Effector memory CD4-positive, alpha-beta T cell (primary cell): ENCODE results near the gene SUSD4.

Experiments
- DNase-seq, 3 donors: peaks; one replicate each; pipeline ENCODE4 v3.0.0-alpha.2; 2020
- H3K27ac ChIP-seq: 2 replicates; pipeline ENCODE4 v1.7.0; 2013; ENCODE audit warnings: mild to moderate bottlenecking, low read length, moderate library complexity; ENCODE audit not compliant: insufficient read depth, poor library complexity, severe bottlenecking
- H3K27me3 ChIP-seq: replicated peaks from 2 replicates; pipeline ENCODE4 v1.7.0; 2013; ENCODE audit warnings: mild to moderate bottlenecking, low read length; ENCODE audit not compliant: insufficient read depth, control insufficient read depth, poor library complexity, severe bottlenecking
- H3K36me3 ChIP-seq: 2 replicates; pipeline ENCODE4 v1.7.0; 2013; ENCODE audit warnings: mild to moderate bottlenecking, low read length, moderate library complexity; ENCODE audit not compliant: control insufficient read depth, insufficient read depth
- H3K4me1 ChIP-seq: 2 replicates; pipeline ENCODE4 v1.7.0; 2013; ENCODE audit warnings: low read length, mild to moderate bottlenecking; ENCODE audit not compliant: control insufficient read depth, insufficient read depth, poor library complexity, severe bottlenecking
- H3K4me3 ChIP-seq: 2 replicates; pipeline ENCODE4 v1.7.0; 2013; ENCODE audit warnings: low read length, low read depth, mild to moderate bottlenecking; ENCODE audit not compliant: insufficient read depth, poor library complexity, severe bottlenecking
- H3K9me3 ChIP-seq: 2 replicates; pipeline ENCODE4 v1.7.0; 2013; ENCODE audit warnings: mild to moderate bottlenecking, low read length, moderate library complexity; ENCODE audit not compliant: control insufficient read depth

The SUSD4 gene

DNA sequence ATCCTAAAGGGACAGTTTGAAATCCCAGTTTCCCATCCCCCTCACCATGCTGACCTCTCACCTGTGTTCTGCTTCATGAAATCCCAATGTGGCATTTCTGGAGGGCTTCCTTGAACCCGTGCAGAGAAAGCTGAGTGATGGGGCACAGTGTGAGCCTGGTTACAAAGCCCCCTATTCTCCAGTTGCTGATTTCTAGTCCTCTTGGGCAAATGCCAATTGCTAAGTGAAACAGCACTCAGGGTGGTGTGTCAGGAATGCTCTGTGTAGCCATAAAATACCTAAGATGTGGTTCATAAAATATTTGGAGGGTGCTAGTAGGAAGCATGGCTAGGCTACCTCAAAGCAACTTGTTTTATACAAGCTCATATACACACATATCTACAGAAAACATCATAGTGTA is 32.0 kb downstream of the SUSD4 start:
- DNase-seq = no peak
- Histone ChIP-seq H3K27ac (no peak overlapping the region), H3K4me3 (no peak overlapping the region), H3K4me1 (no peaks in the 10 kb centered on the region), H3K9me3 (no peaks in the 10 kb centered on the region), H3K36me3 (no peaks in the 10 kb centered on the region), H3K27me3 (no peaks in the 10 kb centered on the region)

DNA sequence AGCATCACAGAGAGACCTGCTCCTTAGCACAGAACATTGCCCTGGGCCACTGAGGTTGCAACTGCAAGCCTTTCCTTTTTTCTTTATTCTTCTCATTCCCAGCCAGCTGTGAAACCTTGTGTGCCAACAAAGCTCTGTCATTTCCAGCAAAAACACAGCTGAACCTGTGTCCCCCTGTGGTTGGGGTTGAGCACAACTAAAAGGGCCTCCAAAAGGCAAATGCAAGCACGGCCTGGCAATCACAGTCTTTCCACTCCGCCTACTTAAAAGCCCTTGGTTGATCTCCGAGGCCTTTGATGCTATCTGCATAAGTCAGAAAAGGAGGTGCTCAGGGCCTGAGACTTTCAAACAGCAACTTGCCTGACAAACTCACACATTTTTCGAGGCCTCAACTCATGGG is 32.7 kb downstream of the SUSD4 start:
- H3K36me3 ChIP-seq = no peaks in the 10 kb centered on the region
- no peak overlapping the region for H3K4me3 ChIP-seq
- no peaks in the 10 kb centered on the region for H3K27me3 ChIP-seq
- no peaks in the 10 kb centered on the region for H3K9me3 ChIP-seq
- DNase-seq = no peak
- no peak overlapping the region for H3K27ac ChIP-seq
- no peaks in the 10 kb centered on the region for H3K4me1 ChIP-seq

- H3K9me3 ChIP-seq = no peaks in the 10 kb centered on the region
- H3K27me3 ChIP-seq = no peaks in the 10 kb centered on the region
- H3K4me1 ChIP-seq = no peaks in the 10 kb centered on the region
- H3K4me3 ChIP-seq = no peak overlapping the region
- H3K36me3 ChIP-seq = no peaks in the 10 kb centered on the region
- H3K27ac ChIP-seq = no peak overlapping the region
- no peak for DNase-seq
Measured at GRCh38 chr1:223330466-223330865, 33.5 kb downstream of the SUSD4 start.

GRCh38 chr1:223329664-223330415 is 34.1 kb downstream of the SUSD4 start:
- Histone ChIP-seq H3K27ac (no peak overlapping the region), H3K9me3 (no peaks in the 10 kb centered on the region), H3K4me3 (no peak overlapping the region), H3K4me1 (no peaks in the 10 kb centered on the region), H3K36me3 (no peaks in the 10 kb centered on the region), H3K27me3 (no peaks in the 10 kb centered on the region)
- DNase-seq = no peak

DNA sequence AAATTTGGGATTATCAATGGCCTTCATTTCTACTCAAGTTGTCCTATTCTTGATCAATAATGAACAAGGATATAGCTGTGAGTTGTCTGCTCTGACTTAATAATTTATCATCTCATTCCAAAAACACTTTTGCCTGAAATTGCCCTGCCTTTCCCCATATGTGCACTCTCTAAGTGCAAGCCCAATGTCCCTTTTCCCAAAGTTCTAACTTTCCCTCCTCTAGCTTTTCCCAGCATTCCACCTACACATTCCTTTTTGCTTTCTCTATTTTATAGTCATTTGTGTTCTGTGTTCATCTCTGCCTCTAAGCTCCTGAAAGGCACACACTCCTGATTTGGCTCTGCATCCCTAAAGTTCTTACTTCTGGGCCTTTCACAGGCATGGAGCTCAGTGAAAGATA is 34.7 kb downstream of the SUSD4 start:
- Histone ChIP-seq H3K27me3 (no peaks in the 10 kb centered on the region), H3K27ac (no peak overlapping the region), H3K4me3 (no peak overlapping the region), H3K9me3 (no peaks in the 10 kb centered on the region), H3K36me3 (no peaks in the 10 kb centered on the region), H3K4me1 (no peaks in the 10 kb centered on the region)
- DNase-seq = no peak

GRCh38 chr1:223328566-223328965 is 35.4 kb downstream of the SUSD4 start:
- H3K9me3 ChIP-seq = no peaks in the 10 kb centered on the region
- DNase-seq = no peak

GRCh38 chr1:223326776-223327175 is 37.2 kb downstream of the SUSD4 start:
- H3K9me3 ChIP-seq = no peaks in the 10 kb centered on the region
- no peak overlapping the region for H3K4me3 ChIP-seq
- no peaks in the 10 kb centered on the region for H3K36me3 ChIP-seq
- no peak overlapping the region for H3K27ac ChIP-seq
- no peaks in the 10 kb centered on the region for H3K4me1 ChIP-seq
- no peaks in the 10 kb centered on the region for H3K27me3 ChIP-seq
- DNase-seq = no peak

More at GRCh38 chr1:223328566-223328965, 35.4 kb downstream of the SUSD4 start:
- Histone ChIP-seq H3K4me1 (no peaks in the 10 kb centered on the region), H3K27ac (no peak overlapping the region), H3K27me3 (no peaks in the 10 kb centered on the region), H3K36me3 (no peaks in the 10 kb centered on the region), H3K4me3 (no peak overlapping the region)

GRCh38 chr1:223323491-223324484 is 40.2 kb downstream of the SUSD4 start:
- Histone ChIP-seq H3K9me3 (no peaks in the 10 kb centered on the region), H3K36me3 (no peaks in the 10 kb centered on the region), H3K27me3 (no peaks in the 10 kb centered on the region), H3K27ac (no peak overlapping the region), H3K4me3 (no peak overlapping the region), H3K4me1 (no peaks in the 10 kb centered on the region)
- no peak for DNase-seq

DNA sequence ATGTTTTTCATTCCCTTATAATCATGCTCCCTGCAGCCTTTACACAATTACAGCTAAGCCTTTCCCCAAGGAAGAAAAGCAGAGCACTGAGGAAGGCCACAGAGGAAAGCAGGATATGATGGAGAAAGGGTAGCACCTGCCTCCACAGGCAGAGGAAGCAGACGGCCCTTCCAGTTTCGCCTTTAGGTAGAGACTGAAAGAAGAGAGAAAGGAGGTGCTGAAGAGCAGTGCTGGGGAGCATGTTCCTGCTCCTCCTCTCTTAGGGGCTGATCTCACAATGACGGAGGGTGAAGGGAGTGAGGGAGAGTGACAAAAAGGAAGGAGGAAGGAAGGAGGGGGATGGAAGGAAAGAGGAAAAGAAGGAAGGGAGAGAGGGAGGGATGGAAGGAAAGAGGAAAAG is 41.1 kb downstream of the SUSD4 start:
- no peaks in the 10 kb centered on the region for H3K36me3 ChIP-seq
- H3K4me3 ChIP-seq = no peak overlapping the region
- no peak for DNase-seq
- H3K27me3 ChIP-seq = no peaks in the 10 kb centered on the region
- H3K27ac ChIP-seq = no peak overlapping the region
- H3K4me1 ChIP-seq = no peaks in the 10 kb centered on the region
- no peaks in the 10 kb centered on the region for H3K9me3 ChIP-seq

- H3K27ac ChIP-seq = no peak overlapping the region
- no peak for DNase-seq
- no peaks in the 10 kb centered on the region for H3K27me3 ChIP-seq
- no peaks in the 10 kb centered on the region for H3K9me3 ChIP-seq
- no peak overlapping the region for H3K4me3 ChIP-seq
- H3K36me3 ChIP-seq = no peaks in the 10 kb centered on the region
- no peaks in the 10 kb centered on the region for H3K4me1 ChIP-seq
Measured at GRCh38 chr1:223320959-223321358, 43.0 kb downstream of the SUSD4 start.
